Breast epithelium (tissue), 3 donors: ENCODE measurements around the gene MRTFA.

Experiments used
- POLR2A ChIP-seq: fragments of 450-650 bp; IDR thresholded peaks from one replicate; pipeline ENCODE4 v1.6.1; 2016; ENCODE audit warnings: antibody characterized with exemption, mild to moderate bottlenecking, moderate library complexity
- POLR2AphosphoS5 ChIP-seq, 3 donors: sonication (generic); formaldehyde crosslinking; IDR thresholded peaks; one replicate each; pipeline ENCODE4 v1.6.1; 2017; ENCODE audit warnings: antibody characterized with exemption in 3 of 3

DNA sequence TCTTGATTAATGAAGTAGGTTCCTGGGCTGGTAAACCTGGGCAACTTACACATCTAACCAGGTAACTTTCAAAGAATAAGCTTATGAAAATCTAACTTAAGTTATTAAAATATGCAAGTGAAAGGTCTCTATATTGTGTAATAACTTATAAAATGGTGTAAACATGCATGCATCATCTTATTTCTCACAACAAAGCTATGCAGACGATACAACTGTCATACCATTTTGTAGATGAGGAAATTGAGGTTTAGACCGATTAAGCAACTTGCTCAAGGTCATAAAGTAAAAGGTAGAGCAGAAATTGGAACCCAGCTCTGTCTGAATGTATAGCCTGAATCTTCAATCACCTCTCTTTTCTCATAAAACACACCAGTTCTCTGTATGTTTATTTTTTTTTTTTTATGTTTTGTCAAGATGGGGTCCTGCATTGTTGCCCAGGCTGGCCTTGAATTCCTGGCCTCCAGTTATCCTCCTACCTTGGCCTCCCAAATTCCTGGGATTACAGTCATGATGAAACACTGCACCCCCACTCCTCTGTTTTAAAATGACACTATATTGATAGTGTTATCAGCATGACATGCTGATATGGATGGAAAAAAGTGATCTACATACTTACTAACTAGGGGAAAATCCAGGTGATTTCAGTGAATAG, 156.5 kb downstream of the MRTFA start:
- TF ChIP-seq POLR2A (no peak), POLR2AphosphoS5 (IDR thresholded peaks at IDR 0.05) (no peak)
